ENCODE data around the gene SAMM50.

GRCh38 chr22:43969021-43969878 is 14.0 kb downstream of the SAMM50 start:
- TF ChIP-seq CTCF (conservative IDR thresholded peaks at IDR 0.05; ENCODE audit: low read depth in 2 of 2) (no peak), JUNB (IDR thresholded peaks at IDR 0.05; ENCODE audit: unreplicated experiment) (no peak), EZH2 (IDR thresholded peaks at IDR 0.05; ENCODE audit: low read depth, unreplicated experiment) (no peak), EZH2phosphoT487 (IDR thresholded peaks at IDR 0.05; ENCODE audit: unreplicated experiment) (no peak), CREB1 (CRISPR knock-in tag; IDR thresholded peaks at IDR 0.05; ENCODE audit: low read depth) (no peak)
